Measurements from ENCODE around the gene HGF. TPM values are rescaled to one million over a fixed set of nuclear protein-coding genes. Genes with fewer than 3 reads are reported as not detected.
A peak's percentile ranks its signal among the peaks of the same experiment; 100 is the strongest.

The HGF gene
- polyA plus RNA-seq, 1 donor, result 2.3 TPM

DNA sequence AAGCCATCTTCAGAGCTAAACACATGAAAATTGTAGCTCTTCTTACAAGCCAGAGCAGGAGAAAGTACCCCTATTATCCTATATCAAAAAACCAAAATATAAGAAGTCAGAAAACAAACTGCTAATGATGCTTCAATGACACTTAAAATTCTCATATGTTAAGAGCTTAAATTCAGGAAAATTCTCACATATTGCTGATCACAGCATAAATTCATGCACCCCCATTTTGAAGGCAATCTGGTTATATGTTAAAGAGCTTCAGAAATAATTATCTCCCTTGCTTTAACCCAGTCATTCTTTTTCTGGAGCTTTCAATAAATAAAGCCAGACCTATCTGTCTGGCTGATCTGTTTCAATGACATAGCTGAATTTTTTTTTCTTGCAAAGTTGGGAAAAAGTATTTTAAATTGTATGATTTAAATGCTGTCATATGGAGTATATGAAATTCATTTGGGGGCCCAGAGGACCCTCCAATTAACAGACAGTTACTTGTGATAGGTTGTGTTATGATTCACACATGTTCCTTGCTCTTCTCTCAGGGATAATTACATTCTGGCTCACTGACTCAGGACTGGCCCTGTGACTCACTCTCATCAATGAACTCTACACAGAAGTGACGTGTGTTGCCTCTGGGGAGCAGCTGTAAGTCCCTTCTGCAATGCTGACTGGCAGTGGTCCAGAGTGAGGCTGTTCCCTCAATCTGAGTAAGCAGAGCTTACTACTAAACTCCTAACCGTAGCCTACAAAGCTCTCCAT lies 85.2 kb downstream of the HGF start:
- DNase-seq, result peak; percentile 43

DNA sequence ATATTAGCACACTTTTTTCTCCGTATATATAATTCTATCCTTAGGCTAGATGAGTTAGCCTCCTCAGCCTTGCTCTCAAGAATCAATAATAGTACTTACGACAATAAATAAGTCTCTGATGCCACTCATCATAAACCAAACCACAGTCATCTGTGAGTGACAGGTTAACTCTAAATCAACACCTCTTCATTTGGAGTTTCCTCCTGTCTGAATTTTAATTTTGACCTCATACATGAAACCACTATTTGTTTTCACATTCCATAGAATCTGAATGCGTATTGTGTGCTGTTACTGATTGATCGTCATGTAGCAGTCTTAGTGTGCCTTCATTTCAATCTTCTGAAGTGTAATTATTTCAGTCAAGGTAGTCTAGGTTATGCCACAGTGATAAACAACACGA lies 85.8 kb downstream of the HGF start:
- DNase-seq, result no peak

DNA sequence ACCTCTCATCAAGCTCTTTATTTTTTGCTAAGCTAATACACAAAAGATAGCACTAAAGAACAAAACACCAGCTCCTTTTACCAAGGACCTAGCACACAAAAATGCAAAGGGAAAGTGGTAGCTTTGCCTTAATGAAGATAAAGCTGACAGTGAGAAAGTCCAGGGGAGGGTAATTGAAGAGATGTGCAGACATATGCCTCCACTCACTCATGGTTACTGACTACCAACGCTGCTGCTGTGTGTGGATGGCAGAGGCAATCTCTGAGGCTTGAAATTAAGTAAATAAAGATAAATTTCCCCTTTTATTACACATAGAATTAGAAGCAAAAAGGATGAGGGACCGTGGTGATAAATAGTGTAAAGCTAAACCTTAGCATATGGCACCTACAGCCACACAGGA lies 87.0 kb downstream of the HGF start:
- DNase-seq, result no peak

DNA sequence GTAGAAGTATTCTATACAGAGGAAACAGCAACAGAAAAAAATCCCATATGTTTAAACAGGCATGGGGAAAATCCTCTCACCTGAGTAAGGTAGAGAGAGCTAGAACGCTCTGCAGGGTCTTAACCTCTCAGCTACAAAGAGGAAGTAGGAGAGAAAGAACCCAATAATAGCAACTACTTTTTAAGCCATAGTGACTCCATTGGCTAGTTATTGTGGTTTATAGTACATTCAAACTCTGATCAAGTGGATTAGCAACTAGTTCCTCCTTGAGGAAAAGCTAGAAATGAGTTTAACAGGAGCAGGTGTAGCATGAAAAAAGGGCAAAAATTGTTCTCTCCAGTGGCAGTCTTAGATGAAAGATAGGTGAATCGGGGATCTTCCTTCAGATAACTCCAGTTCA lies 89.7 kb downstream of the HGF start:
- DNase-seq, result no peak

DNA sequence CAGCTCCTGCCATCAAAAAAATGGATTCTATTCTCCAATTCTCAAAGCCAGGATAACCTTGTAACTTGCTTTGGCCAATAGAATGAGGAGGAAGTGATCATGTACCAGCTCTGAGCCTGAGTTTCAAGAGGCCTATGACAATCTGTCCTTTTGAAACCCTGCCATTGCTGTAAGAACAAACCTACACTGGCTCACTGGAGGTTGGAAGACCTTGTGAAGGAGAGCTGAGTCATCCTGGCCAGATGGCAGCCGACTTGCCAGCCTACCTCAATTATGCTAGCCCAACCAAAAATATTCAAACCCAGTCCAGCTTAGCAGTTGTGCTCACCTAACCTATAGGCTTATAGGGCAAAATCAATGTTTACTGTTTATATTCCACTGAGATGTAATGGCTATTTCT lies 93.0 kb downstream of the HGF start:
- no peak for DNase-seq

DNA sequence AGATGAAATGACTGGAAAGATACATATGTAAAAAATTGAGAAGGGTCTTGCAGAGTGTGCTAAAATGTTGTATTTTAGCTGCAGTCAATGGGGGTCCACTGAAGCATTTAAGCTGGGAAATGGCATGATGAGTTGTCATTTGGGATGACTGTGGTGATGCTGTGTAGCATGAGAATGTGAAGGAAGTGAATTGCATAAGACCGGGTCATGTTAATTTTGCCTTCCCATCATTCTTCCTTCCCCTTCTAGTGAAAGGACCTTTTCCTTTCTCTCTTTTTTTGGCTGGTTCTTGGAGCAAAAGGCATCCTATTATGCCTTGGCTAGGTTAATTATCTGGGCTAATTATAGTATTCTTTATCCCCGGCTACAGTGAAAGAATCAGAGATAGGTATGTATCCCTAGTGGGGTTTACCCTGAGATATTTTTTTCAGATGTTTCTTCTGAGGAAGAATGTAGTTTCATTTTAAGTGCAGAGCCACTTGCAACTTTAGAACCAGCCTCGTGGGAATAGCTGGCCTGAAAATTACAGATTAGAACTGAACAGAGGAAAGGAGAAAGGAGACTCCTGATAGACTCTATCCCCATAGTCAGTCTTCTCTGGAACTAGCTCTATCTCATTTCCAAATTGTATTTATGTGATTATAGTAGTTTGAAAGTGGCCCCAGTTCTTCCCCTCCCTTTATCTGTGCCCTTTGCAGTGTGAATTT lies 93.6 kb downstream of the HGF start:
- no peak for DNase-seq

DNA sequence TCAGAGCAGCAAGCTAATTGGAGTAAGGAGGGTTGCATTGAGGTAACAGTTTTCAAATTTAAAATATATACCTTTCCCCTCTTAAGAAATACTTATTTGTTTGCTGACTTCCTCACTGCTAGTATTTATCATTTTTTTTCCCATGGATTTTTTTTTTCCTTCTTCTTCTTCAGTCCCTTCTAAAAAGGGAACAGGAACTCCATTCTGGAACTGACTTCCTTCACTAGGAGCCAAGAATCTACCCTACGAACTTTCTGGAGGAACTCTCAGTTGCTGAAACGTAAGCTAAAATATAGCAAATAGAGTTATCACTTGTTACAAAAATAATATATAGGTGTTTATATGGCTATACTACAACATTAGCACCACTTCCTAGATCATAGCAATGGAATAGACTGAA lies 95.4 kb downstream of the HGF start:
- DNase-seq, result no peak

DNA sequence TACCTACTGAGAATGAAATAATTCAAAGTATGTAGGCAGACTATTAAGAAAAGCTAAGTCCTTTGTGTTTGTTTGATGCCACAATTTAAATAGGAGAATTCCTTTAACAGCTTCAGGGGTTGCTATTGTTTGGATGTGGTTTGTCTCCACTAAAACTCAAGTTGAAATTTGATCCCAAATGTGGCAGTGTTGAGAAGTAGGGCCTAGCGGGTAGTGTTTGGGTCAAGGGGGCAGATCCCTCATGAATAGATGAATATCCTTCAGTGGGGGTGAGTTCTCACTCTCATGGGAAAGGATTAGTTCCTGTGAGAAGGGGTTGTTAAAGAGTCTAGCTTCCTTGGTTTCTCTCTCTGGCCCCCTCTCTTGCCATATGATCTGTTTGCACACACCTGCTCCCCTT lies 97.0 kb downstream of the HGF start:
- DNase-seq, result no peak

DNA sequence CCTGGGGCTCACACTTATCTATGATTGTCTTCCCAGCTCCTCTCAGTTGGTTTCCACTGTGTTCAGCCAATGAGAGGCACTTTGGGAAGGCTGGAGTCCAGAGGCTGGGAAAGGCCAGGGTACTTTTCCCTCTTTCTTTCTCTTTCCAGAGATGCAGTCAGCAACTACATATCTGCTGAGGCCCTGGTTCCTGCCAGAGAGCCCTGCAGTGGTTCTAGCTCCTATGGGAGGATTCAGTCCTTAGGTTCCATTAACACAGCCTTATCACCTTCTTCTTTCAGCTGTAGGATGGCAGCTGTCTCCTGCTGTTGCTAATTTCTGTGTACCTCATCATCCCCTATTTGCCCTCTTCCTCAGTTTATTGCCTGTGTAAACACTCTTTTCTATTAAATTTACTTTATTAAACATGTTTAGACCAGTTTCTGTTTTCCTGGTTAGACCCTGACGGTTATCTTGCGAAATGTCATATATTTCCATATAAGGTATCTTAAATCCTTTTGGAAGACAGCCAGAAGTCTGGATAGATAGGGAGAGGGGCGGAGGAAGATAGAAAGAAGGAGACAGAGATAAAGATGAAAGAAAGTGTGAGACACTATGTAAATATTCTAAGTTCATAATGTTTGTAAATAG lies 100.3 kb downstream of the HGF start:
- DNase-seq, result no peak

DNA sequence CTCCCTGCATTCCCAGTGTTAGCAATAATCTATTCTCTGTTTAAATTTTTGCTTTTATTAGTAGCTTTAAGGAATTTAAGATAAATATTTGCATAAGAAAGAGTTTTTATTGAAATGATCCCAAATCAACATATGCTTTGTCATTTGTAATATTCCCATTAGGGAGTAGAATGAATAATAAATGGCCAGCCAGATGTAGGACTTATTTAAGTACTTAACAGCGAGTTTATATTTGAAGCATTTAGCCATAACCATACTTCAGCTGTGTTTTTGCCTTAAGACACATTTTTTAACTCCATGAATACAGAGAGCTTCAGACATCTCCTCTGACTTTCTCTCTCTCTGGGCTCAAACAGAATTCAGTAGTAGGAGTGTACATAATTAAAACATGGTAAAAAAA lies 103.6 kb downstream of the HGF start:
- no peak for DNase-seq

DNA sequence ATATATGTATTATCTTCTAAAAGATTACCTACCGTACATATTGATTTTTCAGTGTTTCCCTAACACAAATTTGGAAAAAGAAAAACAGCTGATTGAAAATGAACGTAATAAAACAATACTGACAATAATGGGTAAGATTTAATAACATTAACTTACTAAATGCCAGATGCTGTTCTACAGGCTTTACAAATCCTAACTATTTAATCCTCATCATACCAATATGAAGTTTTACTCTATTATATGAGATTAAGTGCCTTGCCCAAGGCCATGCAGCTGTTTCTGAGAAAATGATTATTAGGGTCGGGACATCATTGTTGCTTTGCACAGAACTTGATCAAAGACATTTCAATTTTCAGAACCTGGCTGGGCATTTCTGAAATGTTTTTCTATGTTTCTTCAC lies 104.6 kb downstream of the HGF start:
- no peak for DNase-seq

DNA sequence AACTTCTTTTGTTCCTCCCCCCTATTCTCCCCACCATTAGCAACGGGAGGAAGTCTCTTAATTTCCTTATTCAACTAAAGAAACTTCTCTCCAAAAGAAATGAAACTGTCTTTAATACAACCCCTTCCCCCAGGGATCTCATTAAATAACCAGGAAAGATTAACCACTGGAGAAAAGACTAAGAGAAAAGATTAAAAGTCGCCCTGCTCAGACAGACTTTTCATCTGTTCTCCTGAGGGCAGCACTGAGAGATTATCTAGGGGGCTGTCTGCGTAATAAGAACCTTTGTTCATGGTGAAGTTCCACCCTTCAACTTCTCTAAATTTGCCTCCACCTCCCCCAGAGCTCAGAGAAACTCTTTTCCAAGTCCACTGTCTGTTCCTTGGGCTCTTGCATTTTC lies 105.5 kb downstream of the HGF start:
- DNase-seq, result no peak

DNA sequence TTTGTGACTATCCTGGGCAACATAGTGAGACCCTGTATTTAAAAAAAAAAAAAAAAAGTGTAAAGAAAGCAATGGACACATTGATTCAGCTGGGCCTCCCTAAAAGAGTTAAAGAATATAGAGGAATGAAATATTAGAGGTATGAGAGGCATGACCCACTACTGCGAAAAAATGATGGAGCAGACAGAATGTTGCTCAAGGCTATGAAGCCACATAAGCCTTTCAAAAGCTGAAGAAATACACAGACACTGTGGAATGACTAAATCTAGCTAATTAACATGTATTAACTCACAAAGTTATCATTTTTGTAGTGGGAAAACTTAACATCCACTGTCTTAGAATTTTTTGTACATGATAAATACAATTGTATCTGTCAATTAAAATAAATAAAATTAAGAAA lies 107.3 kb downstream of the HGF start:
- no peak for DNase-seq

DNA sequence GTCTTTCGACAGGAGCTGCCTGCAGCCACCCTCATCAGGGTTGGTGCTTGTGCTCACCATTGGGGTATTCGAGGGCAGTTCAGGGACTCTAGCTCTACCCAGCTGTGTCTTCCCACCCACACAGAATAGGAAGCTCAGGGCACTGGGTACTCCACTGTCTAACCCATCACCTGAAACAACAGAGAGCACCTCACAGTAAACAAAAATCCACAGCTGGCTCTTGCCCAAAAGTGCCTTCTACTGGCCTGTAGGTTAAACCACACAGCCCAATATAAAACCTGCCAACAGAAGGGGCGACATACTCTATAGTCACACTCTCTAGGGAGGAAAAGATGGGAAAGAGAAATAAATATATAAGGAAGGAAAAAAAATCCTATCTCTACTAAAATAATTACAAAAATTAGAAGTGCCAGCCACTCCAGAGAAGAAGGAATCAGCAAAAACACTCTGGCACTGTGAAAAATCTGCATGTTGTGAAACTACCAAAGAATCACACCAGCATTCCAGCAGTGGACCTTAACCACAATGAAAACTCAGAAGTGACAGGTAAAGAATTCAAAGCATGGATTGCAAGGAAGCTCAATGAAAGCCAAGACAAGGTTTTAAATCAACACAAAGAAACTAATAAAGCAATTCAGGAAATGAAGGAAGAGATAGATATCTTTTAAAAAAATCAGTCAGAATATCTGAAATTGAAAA lies 110.0 kb downstream of the HGF start:
- DNase-seq, result no peak

DNA sequence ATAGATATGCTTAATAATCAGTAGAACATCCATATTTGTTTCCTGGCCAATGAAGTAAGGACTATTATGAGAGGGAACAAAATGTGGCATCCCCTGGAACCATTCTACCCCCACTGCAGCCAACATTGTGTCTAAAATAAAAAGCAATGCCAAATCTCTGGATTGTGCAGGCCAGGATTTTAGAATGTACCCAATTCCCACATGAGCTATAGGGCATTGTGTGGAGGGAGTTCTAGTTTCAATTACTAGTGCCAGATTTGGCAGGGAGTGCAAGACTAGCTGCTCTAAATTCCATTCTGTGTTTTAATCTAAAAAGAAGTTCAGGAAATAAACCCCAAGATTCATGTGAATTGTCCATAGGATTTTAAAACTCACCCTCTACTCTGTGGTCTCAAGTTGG lies 112.3 kb downstream of the HGF start:
- DNase-seq, result no peak

DNA sequence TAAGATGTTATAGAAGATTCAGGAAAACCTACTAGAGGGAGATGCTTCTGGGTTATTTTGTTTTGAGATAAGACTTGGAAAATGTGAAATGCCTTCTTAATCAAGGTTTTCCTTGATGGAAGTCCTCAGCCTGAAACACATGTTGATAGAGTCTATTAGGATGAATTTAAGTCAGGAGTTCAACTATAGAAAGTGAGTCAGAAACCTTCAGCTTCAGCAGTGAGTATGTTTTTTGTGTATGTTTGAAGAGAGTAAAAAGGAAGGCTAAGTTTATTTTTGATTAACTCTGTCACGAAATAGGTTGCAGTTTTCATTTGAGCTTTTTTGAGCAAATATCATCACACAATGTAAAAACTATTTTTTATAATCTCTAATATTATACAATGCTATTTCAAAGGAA lies 114.6 kb downstream of the HGF start:
- DNase-seq, result no peak

DNA sequence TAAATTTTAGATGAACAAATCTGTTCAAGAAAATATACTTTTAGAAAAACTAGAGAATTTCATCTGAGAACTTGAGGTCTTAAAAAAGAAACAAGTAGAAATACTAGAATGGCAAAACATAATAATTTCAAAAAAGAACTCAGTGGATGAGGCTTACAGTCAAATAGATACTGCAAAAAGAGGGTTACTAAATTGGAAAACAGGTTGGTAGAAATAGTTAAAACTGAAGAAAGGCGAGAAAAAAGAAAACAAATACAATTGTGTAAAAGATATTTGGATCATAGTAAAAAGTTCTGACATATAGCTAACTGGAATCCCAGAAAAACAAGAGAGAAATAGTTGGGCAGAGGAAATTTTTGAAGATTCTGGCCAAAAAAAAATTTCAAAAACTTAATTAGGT lies 117.6 kb downstream of the HGF start:
- DNase-seq, result no peak

Measured in left kidney (tissue), 2 donors.